GM21619 (cell line): ENCODE measurements around the gene UBE2J2.

Experiments used
- ATAC-seq: cut with Tn5 transposase; IDR thresholded peaks from one replicate; pipeline ENCODE4 v1.9.1; 2021; ENCODE audit not compliant: unreplicated experiment

Gene UBE2J2

GRCh38 chr1:1309251-1310108 lies 35.8 kb upstream of the UBE2J2 start:
- ATAC-seq = no peak

DNA sequence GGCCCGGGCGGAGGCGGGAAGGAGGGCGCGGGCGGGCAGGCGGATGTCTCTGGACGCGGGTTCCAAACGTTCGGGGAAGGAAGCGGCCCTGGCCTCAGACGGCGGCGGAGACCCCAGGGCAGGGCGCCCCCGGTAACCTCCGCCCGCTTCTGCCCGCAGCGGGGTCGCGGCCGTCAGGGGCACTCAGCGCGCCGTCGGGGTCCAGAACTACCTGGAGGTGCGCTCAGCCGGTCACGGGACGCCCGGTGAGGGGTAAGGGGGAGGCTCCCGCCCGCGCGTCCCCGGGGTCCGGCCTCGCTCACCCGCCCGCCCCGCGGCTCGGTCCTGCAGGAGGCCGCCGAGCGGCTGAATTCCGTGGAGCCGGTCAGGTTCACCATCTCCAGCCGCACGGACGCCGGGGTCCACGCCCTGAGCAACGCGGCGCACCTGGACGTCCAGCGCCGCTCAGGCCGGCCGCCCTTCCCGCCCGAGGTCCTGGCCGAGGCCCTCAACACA lies 35.1 kb upstream of the UBE2J2 start:
- no peak for ATAC-seq

DNA sequence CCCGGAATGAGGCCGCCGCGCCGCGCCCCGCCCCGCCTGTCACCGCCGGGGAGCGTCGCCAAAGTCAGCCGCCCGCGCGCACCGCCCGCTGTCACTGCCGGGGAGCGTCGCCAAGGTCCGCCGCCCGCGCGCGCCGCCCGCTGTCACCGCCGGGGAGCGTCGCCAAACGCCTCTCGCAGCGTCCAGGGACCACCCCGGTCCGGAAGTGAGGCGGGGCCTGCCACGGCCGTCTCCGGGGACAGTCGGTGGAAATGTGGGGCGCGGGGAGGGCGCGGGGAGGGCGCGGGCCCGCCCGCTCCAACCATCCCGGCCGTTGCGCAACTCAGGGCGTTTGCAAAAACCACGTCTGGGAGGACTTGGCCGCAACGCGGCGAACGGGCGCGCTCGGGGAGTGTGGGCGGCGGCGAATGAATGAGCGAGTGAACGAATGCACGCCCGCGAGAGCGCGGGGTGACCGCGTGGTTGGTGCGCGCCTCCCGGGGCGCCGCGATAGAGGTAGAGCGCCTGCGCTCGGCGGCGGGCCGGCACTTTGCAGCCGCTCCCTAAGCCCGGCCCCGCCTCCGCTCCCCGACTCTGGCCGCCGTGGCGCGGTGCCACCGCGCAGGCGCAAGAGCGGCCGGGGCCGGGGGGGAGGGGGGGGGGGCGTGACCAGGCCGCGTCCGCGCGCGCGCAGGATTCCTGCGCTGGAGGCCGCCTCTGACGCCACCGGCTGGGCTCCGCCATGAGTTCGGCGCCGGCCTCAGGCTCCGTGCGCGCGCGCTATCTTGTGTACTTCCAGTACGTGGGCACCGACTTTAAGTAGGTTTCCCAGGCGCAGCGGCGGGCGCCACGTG lies 34.5 kb upstream of the UBE2J2 start, which contains the start of the genes ACAP3 and PUSL1:
Gene ACAP3, minus strand, starts transcription at position 8 of the 833 bp plus-strand sequence. CDS start 115 bp downstream, outside the sequence.
Gene PUSL1, plus strand, starts transcription at position 675 of the 833 bp plus-strand sequence. Its CDS starts 47 bp downstream, at position 722.
- ATAC-seq = peak; percentile 50

- ATAC-seq = peak; percentile 3
Observed at GRCh38 chr1:1307261-1307922, 33.7 kb upstream of the UBE2J2 start.

DNA sequence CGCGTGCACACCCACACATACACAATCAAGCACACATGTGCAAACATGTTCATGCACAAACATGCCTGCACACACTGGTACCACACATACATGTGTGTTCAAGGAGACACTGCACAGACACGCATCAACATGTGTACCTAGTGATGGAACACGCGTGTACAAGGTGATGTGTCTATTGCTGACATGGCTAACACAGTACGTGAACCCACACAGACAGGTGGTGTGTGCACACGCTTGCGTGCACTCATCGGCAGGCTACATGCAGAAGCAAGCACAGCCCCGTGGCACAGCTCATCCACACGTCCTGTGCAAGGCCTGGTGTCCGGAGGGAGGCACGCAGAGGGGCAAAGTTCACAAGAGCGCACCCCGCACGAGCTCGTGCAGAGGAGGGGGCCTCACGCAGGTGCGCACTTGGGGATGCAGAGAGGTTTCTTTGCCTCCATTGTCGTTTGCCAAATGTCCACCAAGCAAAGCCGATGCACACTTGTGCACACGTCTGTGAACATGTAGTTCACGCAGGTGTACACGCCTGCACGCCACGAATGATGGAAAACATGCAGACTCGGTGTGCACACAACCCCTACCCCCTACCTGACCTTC lies 33.1 kb upstream of the UBE2J2 start:
- ATAC-seq = no peak

DNA sequence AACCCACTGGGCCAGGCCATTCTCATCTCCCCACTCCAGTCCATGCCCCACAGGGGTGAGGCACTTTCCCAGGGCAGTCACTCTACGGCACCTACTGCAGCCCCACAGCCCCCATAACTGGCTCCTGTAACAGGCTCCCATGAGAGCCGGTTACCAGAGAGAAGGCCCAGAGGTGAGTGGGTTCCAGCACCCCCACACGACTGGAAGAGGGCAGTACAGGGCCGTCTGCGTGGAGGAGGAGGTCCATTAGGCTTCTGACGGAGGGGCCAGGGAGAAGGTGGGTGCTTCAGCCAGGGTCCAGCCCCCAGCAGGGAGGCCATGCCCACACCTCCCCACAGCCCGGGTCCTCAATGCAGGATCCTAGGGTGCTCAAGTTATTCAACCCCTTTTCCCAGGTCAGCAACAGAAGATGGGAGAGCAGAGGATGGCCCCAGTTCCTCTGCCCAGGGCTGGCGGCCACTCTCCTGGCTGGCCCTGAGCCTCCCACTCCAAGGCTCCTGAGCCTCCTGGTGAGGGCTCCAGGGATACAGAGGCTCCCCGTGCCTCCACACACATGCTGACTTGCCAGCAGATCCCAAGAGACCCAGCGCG lies 32.5 kb upstream of the UBE2J2 start:
- no peak for ATAC-seq

DNA sequence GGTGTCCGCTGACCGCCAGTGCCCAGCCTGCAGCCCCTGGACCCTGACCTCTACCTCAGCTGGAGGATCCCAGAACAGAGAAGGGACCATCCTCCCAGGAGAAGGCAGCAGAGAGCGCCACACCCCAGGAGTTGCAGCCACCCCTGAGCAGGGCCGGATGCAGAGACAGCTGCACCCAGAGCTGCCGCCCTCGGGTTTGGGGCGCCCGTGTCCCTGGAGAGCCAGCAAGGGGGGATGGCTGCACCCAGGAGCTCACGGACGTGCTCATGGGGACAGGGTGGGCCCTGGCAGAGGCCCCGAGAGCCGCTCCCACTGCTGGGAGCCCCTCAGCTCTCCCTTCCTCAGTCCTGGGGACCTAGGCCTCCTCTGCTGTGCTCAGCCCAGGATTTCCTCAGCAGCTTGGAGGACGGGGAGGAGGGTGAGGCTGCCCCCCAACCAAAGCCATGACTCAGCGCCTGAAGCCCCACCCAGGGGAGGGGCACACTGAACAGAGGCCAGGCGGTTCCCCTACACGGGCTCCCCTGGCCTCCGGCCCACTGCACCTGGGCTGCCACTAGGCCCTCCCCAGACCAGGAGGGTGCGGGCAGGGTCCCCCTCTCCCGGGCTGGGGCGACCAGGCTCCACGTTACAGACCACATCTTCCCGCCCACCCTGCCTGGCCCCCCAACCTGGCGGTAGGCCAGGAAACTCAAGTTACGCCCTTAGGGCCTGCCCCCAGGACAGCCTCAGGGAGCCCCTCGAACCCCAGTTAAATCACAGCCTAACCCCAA lies 31.8 kb upstream of the UBE2J2 start:
- ATAC-seq = no peak

- ATAC-seq = no peak
Observed at GRCh38 chr1:1304331-1305299, 31.0 kb upstream of the UBE2J2 start.

DNA sequence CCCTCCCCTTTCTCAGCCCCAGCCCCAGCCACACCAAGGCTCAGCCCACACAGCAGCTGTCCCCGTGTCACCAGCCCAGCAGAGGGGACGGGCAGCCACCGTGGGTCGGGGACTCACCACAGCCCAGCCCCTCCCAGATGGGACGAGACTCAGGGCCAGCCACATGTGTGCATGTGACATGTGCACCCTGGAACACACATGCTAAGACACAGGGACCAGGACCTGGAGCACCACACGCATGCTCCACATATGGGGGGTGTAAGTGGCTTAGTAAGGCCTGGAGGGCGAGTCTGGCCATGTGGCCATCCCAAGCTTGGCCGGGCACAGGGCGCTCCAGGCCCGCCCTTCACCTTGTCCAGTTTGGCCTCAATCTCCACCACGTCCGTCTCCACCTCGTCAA lies 30.1 kb upstream of the UBE2J2 start:
- no peak for ATAC-seq

DNA sequence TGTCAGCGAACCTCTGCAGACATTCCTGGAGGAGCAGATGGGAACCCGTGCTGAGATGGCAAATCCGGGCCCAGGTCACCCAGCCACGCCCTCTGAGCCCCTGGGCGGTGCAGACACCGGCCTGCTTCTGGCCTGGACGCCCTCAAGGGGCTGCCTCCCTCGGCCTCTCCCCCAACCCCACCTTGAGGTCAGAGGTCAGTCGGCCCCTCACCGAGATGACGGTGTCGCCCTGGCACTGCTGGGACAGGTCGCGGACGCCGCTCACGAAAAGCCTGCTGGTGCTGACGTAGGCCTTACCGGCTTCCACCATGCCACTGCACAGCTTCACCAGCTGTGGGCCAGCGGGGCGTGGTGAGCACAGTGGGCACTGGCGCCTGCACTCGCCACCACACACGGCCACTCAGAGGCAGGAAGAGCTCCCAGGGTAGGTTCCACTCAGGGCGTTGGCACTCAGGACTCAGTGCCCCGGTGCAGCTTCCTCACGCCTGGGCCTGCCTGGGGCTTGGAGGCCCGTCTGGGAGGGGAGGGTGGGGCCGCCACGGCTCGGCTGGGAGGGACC lies 29.4 kb upstream of the UBE2J2 start:
- no peak for ATAC-seq

GRCh38 chr1:1302006-1302430 lies 28.4 kb upstream of the UBE2J2 start:
- ATAC-seq = no peak

GRCh38 chr1:1300352-1300739 lies 26.7 kb upstream of the UBE2J2 start:
- no peak for ATAC-seq

- no peak for ATAC-seq
Observed at GRCh38 chr1:1299686-1300351, 26.2 kb upstream of the UBE2J2 start.

- no peak for ATAC-seq
Observed at GRCh38 chr1:1298861-1299685, 25.4 kb upstream of the UBE2J2 start.

GRCh38 chr1:1297802-1298424 lies 24.3 kb upstream of the UBE2J2 start:
- no peak for ATAC-seq
